NCI-H1694 (cell line): Measurements from ENCODE around the gene VGLL4.
"Not testable (repeated sequence)": the region's sequence is repeated elsewhere in the genome, so short reads cannot be mapped to it uniquely, and the experiment has no call there.

Source experiments
- DNase-seq: peaks from one replicate; lab custom pipeline; 2025; lab: John Stamatoyannopoulos, UW

VGLL4 gene

GRCh38 chr3:11530153-11530721, 113.5 kb downstream of the VGLL4 start:
- peak; percentile 53 for DNase-seq

DNA sequence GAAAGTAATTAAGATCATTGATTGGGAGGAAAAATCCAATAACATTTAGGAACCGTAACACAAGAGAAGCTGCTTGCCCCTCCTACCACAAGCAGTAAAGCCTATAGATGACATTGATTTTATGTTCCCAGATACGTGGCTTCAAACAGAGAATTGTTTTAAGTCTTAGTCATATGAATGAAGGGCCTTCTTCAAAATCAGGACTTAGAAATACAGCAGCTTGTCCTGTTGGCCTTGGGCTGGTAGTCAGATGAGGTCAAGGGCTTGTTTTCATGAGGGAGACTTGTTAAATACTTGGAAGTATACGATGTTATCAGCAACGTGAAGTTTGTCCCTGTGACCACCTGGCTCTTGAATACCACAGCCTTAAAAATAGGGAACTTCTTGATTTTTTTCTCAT, 114.4 kb downstream of the VGLL4 start:
- DNase-seq = no peak

DNA sequence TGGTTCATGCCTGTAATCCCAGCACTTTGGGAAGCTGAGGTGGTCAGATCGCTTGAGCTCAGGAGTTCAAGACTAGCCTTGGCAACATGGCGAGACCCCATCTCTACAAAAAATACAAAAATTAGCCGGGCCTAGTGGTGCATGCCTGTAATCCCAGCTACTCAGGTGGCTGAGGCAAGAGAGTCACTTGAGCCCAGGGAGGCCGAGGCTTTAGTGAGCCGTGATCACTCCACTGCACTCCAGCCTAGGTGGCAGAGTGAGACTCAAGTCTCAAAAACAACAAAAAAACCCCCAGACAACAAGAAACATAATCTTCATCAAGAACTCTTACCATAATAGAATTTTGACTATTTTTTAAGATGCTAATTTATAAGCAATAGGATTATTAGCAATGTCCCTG, 117.6 kb downstream of the VGLL4 start:
- not testable (repeated sequence) for DNase-seq

DNA sequence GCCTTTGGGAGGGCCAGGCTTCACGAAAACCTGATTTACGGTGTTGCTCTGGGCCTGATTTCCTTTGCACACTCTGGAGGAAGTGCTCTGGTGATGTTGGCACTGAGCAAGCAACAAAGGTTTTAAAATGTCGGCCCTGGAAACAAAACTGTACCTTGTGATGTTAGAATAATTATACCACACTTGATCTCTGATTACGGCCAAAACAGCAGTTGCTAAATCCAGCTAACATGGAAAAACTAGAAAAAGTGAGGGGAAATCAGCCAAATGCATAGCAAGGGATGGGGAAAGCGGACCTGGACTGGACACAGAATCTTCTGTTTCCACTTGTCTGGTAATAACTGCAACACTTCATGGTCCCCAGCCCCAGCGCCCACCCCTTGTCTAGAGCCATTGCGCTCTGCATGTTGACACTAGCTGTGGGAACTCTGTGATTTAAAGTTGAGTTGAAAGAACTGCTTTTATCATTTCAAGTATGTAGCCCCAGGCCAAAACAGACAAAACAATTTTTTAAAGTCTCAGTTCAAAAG, 120.1 kb downstream of the VGLL4 start:
- no peak for DNase-seq

DNA sequence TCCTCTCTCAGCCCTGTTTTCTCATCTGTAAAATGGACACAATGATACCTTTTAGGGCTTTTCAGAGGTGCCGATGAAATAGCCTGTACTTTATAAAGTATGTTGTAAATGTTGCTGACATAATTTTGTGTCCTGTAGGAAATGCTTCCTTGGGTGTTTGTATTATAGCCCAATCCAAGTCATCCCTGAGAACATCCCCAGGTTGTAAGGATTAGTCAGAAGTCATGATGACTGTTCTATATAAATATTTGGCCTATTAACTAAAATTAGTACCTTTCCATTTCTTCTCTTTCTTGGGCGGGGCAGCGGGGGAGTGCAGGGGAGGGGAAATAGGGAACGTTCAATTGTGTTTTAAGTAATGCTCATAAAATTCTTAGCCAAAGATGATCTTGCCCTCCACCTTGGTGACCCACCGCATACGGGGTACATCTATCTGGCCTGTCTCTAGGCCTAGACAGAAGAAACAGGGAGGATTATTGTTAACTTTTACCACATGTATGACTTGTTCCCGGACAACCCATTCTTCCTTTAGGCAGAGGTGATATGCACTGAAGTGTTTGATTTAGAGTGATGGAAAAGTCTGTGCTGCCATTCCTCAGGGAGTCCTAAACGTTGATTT, 120.7 kb downstream of the VGLL4 start:
- DNase-seq = no peak

DNA sequence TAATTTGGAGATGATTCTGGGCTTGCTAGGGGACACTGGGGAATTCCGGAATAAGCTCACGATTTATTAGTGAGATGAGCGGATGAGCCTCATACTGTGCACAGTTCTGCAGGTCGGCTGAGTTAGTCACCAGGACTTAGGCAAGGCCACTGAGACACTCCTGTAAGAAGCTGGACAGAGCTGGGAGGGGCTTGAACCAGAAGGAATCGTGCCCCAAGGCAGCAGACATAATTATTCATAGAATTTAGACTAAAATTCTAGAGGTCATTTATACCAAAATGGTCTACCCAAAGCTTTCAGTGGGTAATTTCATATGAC, 121.4 kb downstream of the VGLL4 start:
- DNase-seq = no peak

- no peak for DNase-seq
These were observed 122.5 kb downstream of the VGLL4 start for GRCh38 chr3:11521167-11521566.

DNA sequence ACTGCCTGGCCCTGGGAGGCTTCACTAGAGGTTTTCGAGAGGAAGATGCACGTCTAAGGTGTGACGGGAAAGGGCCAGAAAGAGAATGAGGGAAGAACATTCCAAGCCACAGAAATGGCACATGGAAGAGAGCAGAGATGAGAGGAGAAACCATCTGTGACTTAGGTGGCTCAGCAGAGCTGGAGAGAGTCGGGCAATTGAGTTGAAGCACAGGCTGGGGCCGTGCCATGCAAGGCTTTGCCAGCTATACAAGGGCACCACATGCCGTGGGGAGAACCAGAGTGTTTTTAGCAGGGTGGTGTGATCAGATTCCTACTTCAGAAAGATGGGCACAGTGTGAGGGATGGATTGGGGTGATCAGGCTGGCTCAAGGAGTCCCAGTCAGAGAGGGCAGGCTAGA, 126.1 kb downstream of the VGLL4 start:
- DNase-seq = no peak

DNA sequence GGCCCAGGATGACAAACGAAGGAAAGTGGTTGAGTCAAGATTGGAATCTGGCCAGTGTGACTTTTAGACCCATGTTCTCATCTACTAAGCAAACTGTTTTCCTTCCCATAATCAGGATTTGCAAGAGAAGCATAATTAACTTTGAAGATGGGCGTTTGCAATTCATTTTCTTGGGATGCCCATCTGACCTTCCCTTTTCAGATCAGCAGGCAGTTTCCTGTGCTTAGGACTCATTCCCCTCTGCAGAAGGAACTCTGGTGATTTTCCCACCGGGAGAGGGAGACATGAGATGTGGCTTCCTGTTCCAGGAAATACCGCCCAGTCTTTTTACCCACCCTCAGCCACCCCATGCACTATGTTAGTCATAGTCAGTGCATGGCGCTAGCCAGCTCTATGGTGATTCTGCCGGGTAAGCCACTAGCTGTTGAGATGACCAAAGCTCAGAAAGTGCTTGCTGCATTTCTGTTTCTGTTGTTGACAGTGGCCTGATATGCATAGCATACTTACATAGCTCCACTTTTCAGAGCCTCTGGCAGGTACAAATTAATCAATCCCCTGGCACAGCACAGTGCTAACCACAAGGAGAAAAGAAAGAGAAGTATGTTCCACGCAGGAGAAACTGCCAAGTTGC, 129.4 kb downstream of the VGLL4 start:
- no peak for DNase-seq

GRCh38 chr3:11513817-11514135, 129.9 kb downstream of the VGLL4 start:
- no peak for DNase-seq

DNA sequence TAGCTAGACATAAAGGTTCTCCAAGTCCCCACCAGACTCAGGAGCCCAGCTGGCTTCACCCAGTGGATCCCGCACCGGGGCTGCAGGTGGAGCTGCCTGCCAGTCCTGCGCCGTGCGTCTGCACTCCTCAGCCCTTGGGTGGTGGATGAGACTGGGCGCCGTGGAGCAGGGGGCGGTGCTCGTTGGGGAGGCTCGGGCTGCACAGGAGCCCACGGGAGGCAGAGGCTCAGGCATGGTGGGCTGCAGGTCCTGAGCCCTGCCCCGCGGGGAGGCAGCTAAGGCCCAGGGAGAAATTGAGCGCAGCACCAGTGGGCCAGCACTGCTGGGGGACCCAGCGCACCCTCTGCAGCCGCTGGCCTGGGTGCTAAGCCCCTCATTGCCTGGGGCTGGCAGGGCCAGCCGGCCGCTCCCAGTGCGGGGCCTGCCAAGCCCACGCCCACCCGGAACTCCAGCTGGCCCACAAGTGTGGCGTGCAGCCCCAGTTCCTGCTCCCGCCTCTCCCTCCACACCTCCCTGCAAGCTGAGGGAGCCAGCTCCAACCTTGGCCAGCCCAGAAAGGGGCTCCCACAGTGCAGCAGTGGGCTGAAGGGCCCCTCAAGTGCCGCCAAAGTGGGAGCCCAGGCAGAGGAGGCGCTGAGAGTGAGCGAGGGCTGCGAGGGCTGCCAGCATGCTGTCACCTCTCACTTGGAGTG, 130.4 kb downstream of the VGLL4 start:
- not testable (repeated sequence) for DNase-seq

- not testable (repeated sequence) for DNase-seq
These were observed 132.1 kb downstream of the VGLL4 start for GRCh38 chr3:11511606-11512005.

- DNase-seq = no peak
These were observed 133.4 kb downstream of the VGLL4 start for GRCh38 chr3:11510356-11510755.

DNA sequence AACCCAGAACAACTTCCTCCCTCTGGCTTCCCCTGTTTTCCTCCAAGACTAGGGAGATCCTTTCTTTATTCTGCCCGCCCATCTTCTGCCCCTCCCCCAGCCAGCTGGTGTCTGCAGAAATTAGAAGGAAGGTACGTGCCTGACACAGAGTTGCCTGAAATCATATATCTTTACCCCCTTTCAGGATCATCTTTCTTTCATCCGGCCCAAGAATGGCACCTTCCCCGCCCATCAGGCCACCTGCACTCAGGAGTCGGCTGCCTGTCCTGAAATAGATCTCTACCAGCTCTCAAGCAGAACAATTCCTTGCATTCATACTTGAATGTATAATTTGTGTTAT, 133.7 kb downstream of the VGLL4 start:
- DNase-seq = no peak

DNA sequence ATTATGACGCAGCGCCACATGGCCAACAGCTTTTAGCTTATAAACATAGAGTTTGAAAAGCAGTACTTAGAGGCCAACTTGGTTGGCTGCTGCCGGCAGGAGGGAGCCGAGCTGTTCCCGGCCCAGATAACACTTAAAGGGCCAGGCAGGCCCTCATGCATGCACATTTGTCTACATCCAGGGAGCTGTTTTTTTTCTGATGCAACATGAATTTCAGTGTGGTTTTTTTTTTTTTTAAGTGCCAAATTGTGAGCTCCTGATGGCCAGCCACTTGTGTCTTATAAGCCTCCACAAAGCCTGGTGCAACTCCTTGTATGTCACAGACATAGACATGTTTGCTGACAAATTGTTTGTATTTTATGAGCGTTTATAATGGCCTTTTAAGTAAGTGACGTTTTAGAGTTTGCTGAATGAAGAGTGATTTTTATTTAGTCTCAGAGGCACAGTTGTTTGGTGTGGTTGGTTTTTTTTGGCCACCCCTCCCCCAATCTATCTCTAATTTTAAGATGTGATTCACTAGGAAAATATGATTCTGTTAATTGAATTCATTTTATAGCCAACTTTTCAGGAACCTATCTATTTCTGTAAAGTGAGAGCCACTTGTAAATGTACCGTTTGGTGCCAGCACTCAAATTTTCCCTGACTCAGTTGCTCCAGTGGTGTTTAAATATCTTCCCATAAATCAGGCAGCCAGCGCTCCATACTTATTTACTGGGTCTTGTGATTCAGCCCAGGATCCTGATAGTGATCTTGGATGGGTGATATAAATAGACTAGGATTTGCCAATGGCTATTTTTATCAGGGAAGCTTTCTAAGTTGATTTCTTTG, 134.3 kb downstream of the VGLL4 start:
- DNase-seq = peak; percentile 34

- DNase-seq = no peak
These were observed 135.2 kb downstream of the VGLL4 start for GRCh38 chr3:11508346-11509172.

DNA sequence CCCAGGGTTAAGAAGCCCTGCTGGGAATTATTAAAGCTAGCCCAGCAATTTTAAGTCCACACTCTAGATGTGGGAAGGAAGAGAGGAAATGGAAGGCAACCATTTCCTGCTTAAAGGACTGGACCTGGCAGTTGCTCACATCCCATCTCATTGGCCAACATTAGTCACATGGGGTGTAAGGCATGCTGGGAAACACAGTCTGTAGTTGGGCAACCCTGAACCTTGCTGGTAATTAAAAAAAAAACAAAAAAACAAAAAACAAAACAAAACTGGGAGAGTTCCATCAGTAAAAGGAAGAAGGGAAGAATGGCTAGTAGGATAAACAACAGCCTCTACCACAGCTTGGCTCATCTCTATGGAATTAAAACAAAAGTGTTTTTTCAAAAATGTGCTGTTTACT, 136.0 kb downstream of the VGLL4 start:
- DNase-seq = no peak
